ENCODE results near the gene SPATS2.

DNA sequence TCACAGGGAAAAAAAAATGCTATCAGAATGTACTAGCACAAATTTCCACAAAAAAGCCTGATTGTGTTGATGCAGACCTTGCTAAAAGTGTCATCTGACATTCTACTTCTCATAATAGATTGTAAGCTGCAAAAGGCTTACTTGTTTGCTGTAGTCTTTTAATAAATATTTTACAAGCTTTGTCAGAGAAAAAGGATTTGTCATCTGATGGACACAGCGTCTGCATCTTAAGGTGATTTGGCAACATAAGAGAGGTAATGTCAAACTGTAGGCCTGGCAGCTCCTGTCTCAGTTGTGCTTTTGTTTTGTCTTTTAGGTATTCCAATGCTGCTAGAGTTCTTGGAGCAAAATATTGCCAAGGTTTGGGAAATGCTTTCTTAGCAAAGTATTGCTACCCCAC lies 145.3 kb downstream of the SPATS2 start:
- TF ChIP-seq, protein P1, sequence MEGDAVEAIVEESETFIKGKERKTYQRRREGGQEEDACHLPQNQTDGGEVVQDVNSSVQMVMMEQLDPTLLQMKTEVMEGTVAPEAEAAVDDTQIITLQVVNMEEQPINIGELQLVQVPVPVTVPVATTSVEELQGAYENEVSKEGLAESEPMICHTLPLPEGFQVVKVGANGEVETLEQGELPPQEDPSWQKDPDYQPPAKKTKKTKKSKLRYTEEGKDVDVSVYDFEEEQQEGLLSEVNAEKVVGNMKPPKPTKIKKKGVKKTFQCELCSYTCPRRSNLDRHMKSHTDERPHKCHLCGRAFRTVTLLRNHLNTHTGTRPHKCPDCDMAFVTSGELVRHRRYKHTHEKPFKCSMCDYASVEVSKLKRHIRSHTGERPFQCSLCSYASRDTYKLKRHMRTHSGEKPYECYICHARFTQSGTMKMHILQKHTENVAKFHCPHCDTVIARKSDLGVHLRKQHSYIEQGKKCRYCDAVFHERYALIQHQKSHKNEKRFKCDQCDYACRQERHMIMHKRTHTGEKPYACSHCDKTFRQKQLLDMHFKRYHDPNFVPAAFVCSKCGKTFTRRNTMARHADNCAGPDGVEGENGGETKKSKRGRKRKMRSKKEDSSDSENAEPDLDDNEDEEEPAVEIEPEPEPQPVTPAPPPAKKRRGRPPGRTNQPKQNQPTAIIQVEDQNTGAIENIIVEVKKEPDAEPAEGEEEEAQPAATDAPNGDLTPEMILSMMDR (conservative IDR thresholded peaks at IDR 0.05; ENCODE audit: low read depth, low read length), result no peak
- TF ChIP-seq BHLHE40 (IDR thresholded peaks at IDR 0.05; ENCODE audit: low read depth, low read length), result no peak
- TF ChIP-seq POLR2A (IDR thresholded peaks at IDR 0.05; ENCODE audit: low read depth, low read length), result no peak
- TF ChIP-seq CEBPB (IDR thresholded peaks at IDR 0.05; ENCODE audit: low read depth, low read length), result no peak
- no peak for TF ChIP-seq RCOR1 (IDR thresholded peaks at IDR 0.05; ENCODE audit: insufficient replicate concordance, low read length)
- TF ChIP-seq RAD21 (IDR thresholded peaks at IDR 0.05; ENCODE audit: low read length), result no peak
- no peak for TF ChIP-seq MAFK (IDR thresholded peaks at IDR 0.05; ENCODE audit: low read depth, low read length)
- no peak for TF ChIP-seq RFX5 (IDR thresholded peaks at IDR 0.05; ENCODE audit: low read depth, low read length)
- no peak for TF ChIP-seq FOS (IDR thresholded peaks at IDR 0.05; ENCODE audit: low read depth, low read length)
- no peak for TF ChIP-seq SMC3 (IDR thresholded peaks at IDR 0.05; ENCODE audit: low read depth, low read length)
- TF ChIP-seq NFE2L2 (IDR thresholded peaks at IDR 0.05; ENCODE audit: low read depth, low read length), result no peak
- no peak for TF ChIP-seq MXI1 (IDR thresholded peaks at IDR 0.05; ENCODE audit: borderline replicate concordance, low read depth, low read length)
- TF ChIP-seq, protein P2, sequence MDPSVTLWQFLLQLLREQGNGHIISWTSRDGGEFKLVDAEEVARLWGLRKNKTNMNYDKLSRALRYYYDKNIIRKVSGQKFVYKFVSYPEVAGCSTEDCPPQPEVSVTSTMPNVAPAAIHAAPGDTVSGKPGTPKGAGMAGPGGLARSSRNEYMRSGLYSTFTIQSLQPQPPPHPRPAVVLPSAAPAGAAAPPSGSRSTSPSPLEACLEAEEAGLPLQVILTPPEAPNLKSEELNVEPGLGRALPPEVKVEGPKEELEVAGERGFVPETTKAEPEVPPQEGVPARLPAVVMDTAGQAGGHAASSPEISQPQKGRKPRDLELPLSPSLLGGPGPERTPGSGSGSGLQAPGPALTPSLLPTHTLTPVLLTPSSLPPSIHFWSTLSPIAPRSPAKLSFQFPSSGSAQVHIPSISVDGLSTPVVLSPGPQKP (IDR thresholded peaks at IDR 0.05; ENCODE audit: borderline replicate concordance, low read depth, low read length), result no peak
- TF ChIP-seq, protein P3, sequence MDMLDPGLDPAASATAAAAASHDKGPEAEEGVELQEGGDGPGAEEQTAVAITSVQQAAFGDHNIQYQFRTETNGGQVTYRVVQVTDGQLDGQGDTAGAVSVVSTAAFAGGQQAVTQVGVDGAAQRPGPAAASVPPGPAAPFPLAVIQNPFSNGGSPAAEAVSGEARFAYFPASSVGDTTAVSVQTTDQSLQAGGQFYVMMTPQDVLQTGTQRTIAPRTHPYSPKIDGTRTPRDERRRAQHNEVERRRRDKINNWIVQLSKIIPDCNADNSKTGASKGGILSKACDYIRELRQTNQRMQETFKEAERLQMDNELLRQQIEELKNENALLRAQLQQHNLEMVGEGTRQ (IDR thresholded peaks at IDR 0.05; ENCODE audit: low read depth, low read length), result no peak

Measured in IMR-90 (cell line).